K562 (cell line): Measurements from ENCODE around the gene TRIM38. TPM values are rescaled to one million over a fixed set of nuclear protein-coding genes. Genes with fewer than 3 reads are reported as not detected.

Source experiments
- ARNT ChIP-seq, 2 experiments: fragments of 450-650 bp; IDR thresholded peaks; 2 replicates each; pipeline ENCODE4 v1.6.1; 2016; ENCODE audit warnings: mild to moderate bottlenecking in 1 of 2
- ELF2 ChIP-seq: fragments of 250-450 bp; sonication (Bioruptor Pico); IDR thresholded peaks from 2 replicates; pipeline ENCODE4 v1.5.0; 2021; ENCODE audit warnings: mild to moderate bottlenecking
- ERF ChIP-seq: fragments of 450-650 bp; formaldehyde crosslinking; IDR thresholded peaks from 2 replicates; pipeline ENCODE4 v1.4.0; 2020; ENCODE audit warnings: mild to moderate bottlenecking, mixed read lengths
- EWSR1 ChIP-seq: fragments of 450-650 bp; IDR thresholded peaks from 2 replicates; pipeline ENCODE4 v1.6.1; 2018; ENCODE audit warnings: borderline replicate concordance, mild to moderate bottlenecking, low read depth, moderate library complexity; ENCODE audit not compliant: partially characterized antibody
- FOXO4 ChIP-seq: fragments of 450-650 bp; formaldehyde crosslinking; IDR thresholded peaks from 2 replicates; pipeline ENCODE4 v1.4.0; 2020; ENCODE audit warnings: mild to moderate bottlenecking, moderate library complexity
- HDGF ChIP-seq: fragments of 450-650 bp; IDR thresholded peaks from 2 replicates; pipeline ENCODE4 v1.6.1; 2016
- HIVEP1 ChIP-seq: fragments of 250-450 bp; sonication (Bioruptor Pico); IDR thresholded peaks from 2 replicates; pipeline ENCODE4 v1.4.0; 2020; ENCODE audit warnings: mild to moderate bottlenecking
- KAT7 ChIP-seq: sonication (generic); formaldehyde crosslinking; IDR thresholded peaks from 2 replicates; pipeline ENCODE4 v1.8.0; 2022; ENCODE audit warnings: missing genetic modification reagents, mild to moderate bottlenecking, borderline replicate concordance
- MTA3 ChIP-seq: fragments of 450-650 bp; formaldehyde crosslinking; IDR thresholded peaks from 2 replicates; pipeline ENCODE4 v1.6.1; 2017; ENCODE audit warnings: mild to moderate bottlenecking, borderline replicate concordance
- NUFIP1 ChIP-seq: fragments of 450-650 bp; IDR thresholded peaks from 2 replicates; pipeline ENCODE4 v1.6.1; 2018; ENCODE audit not compliant: partially characterized antibody
- PHTF2 ChIP-seq: fragments of 250-450 bp; sonication (Bioruptor Pico); IDR thresholded peaks from 2 replicates; pipeline ENCODE4 v1.5.0; 2021; ENCODE audit warnings: mild to moderate bottlenecking
- PKNOX1 ChIP-seq: fragments of 450-650 bp; IDR thresholded peaks from 2 replicates; pipeline ENCODE4 v1.6.1; 2016
- POLR2B ChIP-seq: fragments of 450-650 bp; IDR thresholded peaks from 2 replicates; pipeline ENCODE4 v1.6.1; 2018; ENCODE audit warnings: low read depth; ENCODE audit not compliant: partially characterized antibody
- RBM15 ChIP-seq: fragments of 200-400 bp; formaldehyde crosslinking; IDR thresholded peaks from 2 replicates; pipeline ENCODE4 v1.6.1; 2018; ENCODE audit warnings: mild to moderate bottlenecking, low read length, moderate library complexity; ENCODE audit not compliant: insufficient read depth
- RBM17 ChIP-seq: fragments of 200-400 bp; formaldehyde crosslinking; IDR thresholded peaks from 2 replicates; pipeline ENCODE4 v1.6.1; 2017; ENCODE audit warnings: low read depth, mild to moderate bottlenecking, low read length, borderline replicate concordance
- THAP7 ChIP-seq: fragments of 250-450 bp; sonication (Bioruptor Pico); IDR thresholded peaks from 2 replicates; pipeline ENCODE4 v1.5.0; 2021
- WHSC1 ChIP-seq: IDR thresholded peaks from one replicate; pipeline ENCODE4 v1.6.1; 2012; ENCODE audit warnings: low read length, control low read depth, inconsistent platforms
- ZNF184 ChIP-seq: sonication (generic); formaldehyde crosslinking; IDR thresholded peaks from 2 replicates; pipeline ENCODE4 v1.5.0; 2020; ENCODE audit warnings: missing genetic modification reagents
- ZNF507 ChIP-seq: conservative IDR thresholded peaks from 2 replicates; pipeline ENCODE4 v1.6.1; 2017; ENCODE audit warnings: missing genetic modification characterization, missing compliant biosample characterization
- ZNF551 ChIP-seq: fragments of 250-450 bp; sonication (Bioruptor Pico); IDR thresholded peaks from 2 replicates; pipeline ENCODE4 v1.5.0; 2021; ENCODE audit warnings: mild to moderate bottlenecking, moderate library complexity
- ZNF586 ChIP-seq: fragments of 450-650 bp; formaldehyde crosslinking; conservative IDR thresholded peaks from 2 replicates; pipeline ENCODE4 v1.4.0; 2020; ENCODE audit warnings: mild to moderate bottlenecking, moderate library complexity
- polyA plus RNA-seq, 8 experiments: library from polyadenylated mRNA; depleted of rRNA in 4 of 8; stranded (reverse) in 5 of 8; unstranded in 3 of 8; fragments of >200 nt; fragmentation: Nextera tagmentation in 2 of 8; fragmentation: Illumina TruSeq in 1 of 8; extraction: Ambion mirVana in 2 of 8; extraction: Trizol in 1 of 8; gene quantifications; 2 replicates each; pipeline versions ENCODE4 v1.2.1 to v1.2.3, GENCODE V29; 2011 to 2014; ENCODE audit warnings: inconsistent platforms in 1 of 8, missing spikeins in 1 of 8
- total RNA-seq, 7 experiments: library from RNA; depleted of rRNA in 6 of 7; stranded (reverse); fragments of >200 nt in 6 of 7; fragmentation: Illumina TruSeq in 2 of 7; extraction: Trizol in 2 of 7; gene quantifications; 2 replicates each; pipeline versions ENCODE4 v1.2.1 to v1.2.3, GENCODE V29; 2011 to 2021; ENCODE audit warnings: low replicate concordance in 1 of 7
- TF ChIP-seq, protein P1 (sequence below): sonication (generic); formaldehyde crosslinking; IDR thresholded peaks from 2 replicates; pipeline ENCODE4 v1.8.0; 2022; ENCODE audit warnings: mild to moderate bottlenecking, missing genetic modification reagents

TRIM38 gene
- total and polyA plus RNA-seq, 9 of the 15 experiments (the other 6 are each of a cell fraction or from before 2014, with no cell fraction given): 1.7 to 6.7 (median 6.3) TPM

GRCh38 chr6:26029857-26030653, 67.5 kb downstream of the TRIM38 start (continued):
- TF ChIP-seq ZNF184 (CRISPR knock-in tag) (no peak), RBM15 (no peak), RBM17 (no peak), ELF2 (CRISPR knock-in tag) (no peak), PKNOX1 (0 out of 2 replicates have a peak, but pooled peaks have one; percentile 11), EWSR1 (peak; percentile 37), WHSC1 (no peak), KAT7 (CRISPR knock-in tag) (0 out of 2 replicates have a peak, but pooled peaks have one; percentile 63), MTA3 (0 out of 2 replicates have a peak, but pooled peaks have one; percentile 49), FOXO4 (CRISPR knock-in tag) (0 out of 2 replicates have a peak, but pooled peaks have one; percentile 1), HIVEP1 (no peak), ARNT (IDR thresholded peaks at IDR 0.05) (no peak), PHTF2 (CRISPR knock-in tag) (no peak), ZNF586 (CRISPR knock-in tag) (no peak), ZNF507 (tag) (no peak), POLR2B (peak; percentile 54), ERF (CRISPR knock-in tag) (0 out of 2 replicates have a peak, but pooled peaks have one; percentile 41), THAP7 (no peak), HDGF (no peak), ZNF551 (CRISPR knock-in tag) (no peak), NUFIP1 (no peak)
- TF ChIP-seq, protein P1, sequence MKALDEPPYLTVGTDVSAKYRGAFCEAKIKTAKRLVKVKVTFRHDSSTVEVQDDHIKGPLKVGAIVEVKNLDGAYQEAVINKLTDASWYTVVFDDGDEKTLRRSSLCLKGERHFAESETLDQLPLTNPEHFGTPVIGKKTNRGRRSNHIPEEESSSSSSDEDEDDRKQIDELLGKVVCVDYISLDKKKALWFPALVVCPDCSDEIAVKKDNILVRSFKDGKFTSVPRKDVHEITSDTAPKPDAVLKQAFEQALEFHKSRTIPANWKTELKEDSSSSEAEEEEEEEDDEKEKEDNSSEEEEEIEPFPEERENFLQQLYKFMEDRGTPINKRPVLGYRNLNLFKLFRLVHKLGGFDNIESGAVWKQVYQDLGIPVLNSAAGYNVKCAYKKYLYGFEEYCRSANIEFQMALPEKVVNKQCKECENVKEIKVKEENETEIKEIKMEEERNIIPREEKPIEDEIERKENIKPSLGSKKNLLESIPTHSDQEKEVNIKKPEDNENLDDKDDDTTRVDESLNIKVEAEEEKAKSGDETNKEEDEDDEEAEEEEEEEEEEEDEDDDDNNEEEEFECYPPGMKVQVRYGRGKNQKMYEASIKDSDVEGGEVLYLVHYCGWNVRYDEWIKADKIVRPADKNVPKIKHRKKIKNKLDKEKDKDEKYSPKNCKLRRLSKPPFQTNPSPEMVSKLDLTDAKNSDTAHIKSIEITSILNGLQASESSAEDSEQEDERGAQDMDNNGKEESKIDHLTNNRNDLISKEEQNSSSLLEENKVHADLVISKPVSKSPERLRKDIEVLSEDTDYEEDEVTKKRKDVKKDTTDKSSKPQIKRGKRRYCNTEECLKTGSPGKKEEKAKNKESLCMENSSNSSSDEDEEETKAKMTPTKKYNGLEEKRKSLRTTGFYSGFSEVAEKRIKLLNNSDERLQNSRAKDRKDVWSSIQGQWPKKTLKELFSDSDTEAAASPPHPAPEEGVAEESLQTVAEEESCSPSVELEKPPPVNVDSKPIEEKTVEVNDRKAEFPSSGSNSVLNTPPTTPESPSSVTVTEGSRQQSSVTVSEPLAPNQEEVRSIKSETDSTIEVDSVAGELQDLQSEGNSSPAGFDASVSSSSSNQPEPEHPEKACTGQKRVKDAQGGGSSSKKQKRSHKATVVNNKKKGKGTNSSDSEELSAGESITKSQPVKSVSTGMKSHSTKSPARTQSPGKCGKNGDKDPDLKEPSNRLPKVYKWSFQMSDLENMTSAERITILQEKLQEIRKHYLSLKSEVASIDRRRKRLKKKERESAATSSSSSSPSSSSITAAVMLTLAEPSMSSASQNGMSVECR (CRISPR knock-in tag): no peak
